GM20431 (cell line): ENCODE measurements around the gene ARFGEF2.
"Not testable (repeated sequence)": the region's sequence is repeated elsewhere in the genome, so short reads cannot be mapped to it uniquely, and the experiment has no call there.

Experiments
- in situ Hi-C: fragments of 300-500 bp; cut with MseI, MboI; formaldehyde crosslinking; loops from one replicate; pipeline ENCODE4 v1.15.0; 2020; ENCODE audit warnings: low sequenced_read_pairs; ENCODE audit not compliant: unreplicated experiment

ARFGEF2 gene

GRCh38 chr20:48948612-48949011 is 27.1 kb downstream of the ARFGEF2 start:
- in situ Hi-C loops: no loop called here

- in situ Hi-C loops: no loop called here
These were observed 28.0 kb downstream of the ARFGEF2 start for GRCh38 chr20:48949304-48950170.

GRCh38 chr20:48951041-48951440 is 29.5 kb downstream of the ARFGEF2 start:
- in situ Hi-C loops: no loop called here

GRCh38 chr20:48951646-48952045 is 30.1 kb downstream of the ARFGEF2 start:
- in situ Hi-C loops: no loop called here

GRCh38 chr20:48952656-48953055 is 31.1 kb downstream of the ARFGEF2 start:
- in situ Hi-C loops: no loop called here

GRCh38 chr20:48953653-48954052 is 32.1 kb downstream of the ARFGEF2 start:
- in situ Hi-C loops: no loop called here

GRCh38 chr20:48956052-48956451 is 34.5 kb downstream of the ARFGEF2 start:
- in situ Hi-C loops: no loop called here

- in situ Hi-C loops: no loop called here
These were observed 35.6 kb downstream of the ARFGEF2 start for GRCh38 chr20:48957053-48957481.

GRCh38 chr20:48957533-48957932 is 36.0 kb downstream of the ARFGEF2 start:
- in situ Hi-C loops: no loop called here

GRCh38 chr20:48958743-48959142 is 37.2 kb downstream of the ARFGEF2 start:
- in situ Hi-C loops: no loop called here

- in situ Hi-C loops: no loop called here
These were observed 38.5 kb downstream of the ARFGEF2 start for GRCh38 chr20:48959899-48960550.

- in situ Hi-C loops: no loop called here
These were observed 40.9 kb downstream of the ARFGEF2 start for GRCh38 chr20:48962421-48962820.

- in situ Hi-C loops: no loop called here
These were observed 41.7 kb downstream of the ARFGEF2 start for GRCh38 chr20:48962976-48963771.

GRCh38 chr20:48965189-48965910 is 43.8 kb downstream of the ARFGEF2 start:
- in situ Hi-C loops: no loop called here

- in situ Hi-C loops: no loop called here
These were observed 49.3 kb downstream of the ARFGEF2 start for GRCh38 chr20:48970681-48971365.

- in situ Hi-C loops: no loop called here
These were observed 50.4 kb downstream of the ARFGEF2 start for GRCh38 chr20:48971956-48972355.

GRCh38 chr20:48972816-48973215 is 51.3 kb downstream of the ARFGEF2 start:
- in situ Hi-C loops: no loop called here

GRCh38 chr20:48975955-48976354 is 54.4 kb downstream of the ARFGEF2 start:
- in situ Hi-C loops: no loop called here

GRCh38 chr20:48979980-48980379 is 58.5 kb downstream of the ARFGEF2 start:
- in situ Hi-C loops: not testable (repeated sequence)
